AG10803 (cell line): Measurements from ENCODE around the gene TULP4.

Experiments
- DNase-seq: peaks from one replicate; pipeline ENCODE4 v3.0.0; 2010; ENCODE audit warnings: low read depth
- H3K4me3 ChIP-seq: 2 replicates; pipeline ENCODE4 v1.5.1; 2011; ENCODE audit warnings: mild to moderate bottlenecking, low read length, control low read depth
- CTCF ChIP-seq: conservative IDR thresholded peaks from 2 replicates; pipeline ENCODE4 v1.5.1; 2011; ENCODE audit warnings: mild to moderate bottlenecking, low read length, control low read depth, inconsistent platforms

TULP4 gene

GRCh38 chr6:158415666-158416065 is 103.4 kb downstream of the TULP4 start:
- TF ChIP-seq CTCF: no peak
- no peak overlapping the region for H3K4me3 ChIP-seq
- no peak for DNase-seq

- no peak for TF ChIP-seq CTCF
- DNase-seq: peak; percentile 22
- no peak overlapping the region for H3K4me3 ChIP-seq
Observed at GRCh38 chr6:158416883-158417759, 104.9 kb downstream of the TULP4 start.

- no peak for TF ChIP-seq CTCF
- no peak overlapping the region for H3K4me3 ChIP-seq
- peak; percentile 61 for DNase-seq
Observed at GRCh38 chr6:158417760-158418098, 105.5 kb downstream of the TULP4 start.

GRCh38 chr6:158418501-158418900 is 106.2 kb downstream of the TULP4 start:
- no peak overlapping the region for H3K4me3 ChIP-seq
- peak; percentile 21 for DNase-seq
- TF ChIP-seq CTCF: no peak

- no peak for DNase-seq
- no peak overlapping the region for H3K4me3 ChIP-seq
- TF ChIP-seq CTCF: no peak
Observed at GRCh38 chr6:158419339-158419909, 107.2 kb downstream of the TULP4 start.

- no peak overlapping the region for H3K4me3 ChIP-seq
- DNase-seq: no peak
- TF ChIP-seq CTCF: no peak
Observed at GRCh38 chr6:158421381-158421780, 109.1 kb downstream of the TULP4 start.
